ENCODE measurements around the gene BLMH. TPM values are rescaled to one million over a fixed set of nuclear protein-coding genes. Genes with fewer than 3 reads are reported as not detected.

The BLMH gene
- polyA plus RNA-seq, 1 of the 3 experiments (the other 2 are of a cell fraction), result 19.4 TPM

DNA sequence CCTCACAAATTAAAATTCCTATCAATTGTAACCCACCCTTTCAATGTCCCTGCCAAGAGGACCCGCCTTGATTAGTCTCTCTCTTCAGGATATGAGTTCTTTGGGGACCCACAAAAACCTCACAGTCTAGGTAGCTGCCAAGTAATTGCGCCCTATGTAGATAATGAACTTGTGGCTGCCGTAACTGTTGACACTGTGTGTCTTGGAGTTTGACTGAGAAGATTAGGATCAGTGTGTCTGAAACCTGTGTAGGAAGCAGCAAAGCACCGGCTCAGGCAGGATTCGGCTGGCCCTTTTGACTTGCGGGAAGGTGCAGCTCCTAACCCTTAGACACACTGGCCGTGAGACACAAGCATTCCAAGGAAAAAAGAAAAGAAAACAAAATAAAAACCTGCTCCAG, 38.4 kb downstream of the BLMH start:
- no peak overlapping the region for H3K4me2 ChIP-seq
- H3K9me3 ChIP-seq, result no peaks in the 10 kb centered on the region
- 98% methylated on average over 7 of the region's 7 CpGs for WGBS (ENCODE audit: low lambda C conversion rate)
- peaks cover 40 to 42% of the 10 kb centered on the region in 2 experiments for H3K36me3 ChIP-seq (replicated peaks in 1 of 2; ENCODE audit: control insufficient read depth in 1 of 2, insufficient read depth in 2 of 2, low read length in 1 of 2)
- no peaks in the 10 kb centered on the region for H3K79me2 ChIP-seq (ENCODE audit: insufficient read depth)
- H3K27ac ChIP-seq (ENCODE audit: low read depth in 2 of 2, low read length in 1 of 2), result no peak overlapping the region
- POLR2A ChIA-PET, result no interaction called here
- no peak for DNase-seq
- CTCF ChIA-PET, result interaction anchor here (0.7 to 1.6 kb wide), 5 partner anchors 18 to 148 kb away, joined by 3 to 6 read pairs (median 3); no protein-coding TSS in a partner anchor
- no peak for TF ChIP-seq NFIC (IDR thresholded peaks at IDR 0.05; ENCODE audit: borderline replicate concordance)
- TF ChIP-seq RFX5 (IDR thresholded peaks at IDR 0.05; ENCODE audit: low read length), result no peak
- no peak for TF ChIP-seq MAX (IDR thresholded peaks at IDR 0.05; ENCODE audit: low read depth)
- no peak for TF ChIP-seq EP300 (IDR thresholded peaks at IDR 0.05; ENCODE audit: borderline replicate concordance in 1 of 2, low read depth in 1 of 2, low read length in 1 of 2)
- no peak for TF ChIP-seq ELF1 (IDR thresholded peaks at IDR 0.05)
- no peak for TF ChIP-seq EZH2phosphoT487 (IDR thresholded peaks at IDR 0.05; ENCODE audit: borderline replicate concordance, low read depth)
- no peak for TF ChIP-seq FOXJ3 (CRISPR knock-in tag; IDR thresholded peaks at IDR 0.05)
- TF ChIP-seq FOXM1 (IDR thresholded peaks at IDR 0.05; ENCODE audit: low read depth), result no peak
- no peak for TF ChIP-seq YY1 (IDR thresholded peaks at IDR 0.05; ENCODE audit: low read depth)
- no peak for TF ChIP-seq MXI1 (IDR thresholded peaks at IDR 0.05; ENCODE audit: low read depth, low read length)
- TF ChIP-seq NRF1 (IDR thresholded peaks at IDR 0.05; ENCODE audit: low read depth, low read length), result no peak
- no peak for TF ChIP-seq IRF3 (IDR thresholded peaks at IDR 0.05; ENCODE audit: low read depth, low read length)
- TF ChIP-seq, protein P1, sequence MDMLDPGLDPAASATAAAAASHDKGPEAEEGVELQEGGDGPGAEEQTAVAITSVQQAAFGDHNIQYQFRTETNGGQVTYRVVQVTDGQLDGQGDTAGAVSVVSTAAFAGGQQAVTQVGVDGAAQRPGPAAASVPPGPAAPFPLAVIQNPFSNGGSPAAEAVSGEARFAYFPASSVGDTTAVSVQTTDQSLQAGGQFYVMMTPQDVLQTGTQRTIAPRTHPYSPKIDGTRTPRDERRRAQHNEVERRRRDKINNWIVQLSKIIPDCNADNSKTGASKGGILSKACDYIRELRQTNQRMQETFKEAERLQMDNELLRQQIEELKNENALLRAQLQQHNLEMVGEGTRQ (IDR thresholded peaks at IDR 0.05; ENCODE audit: borderline replicate concordance, low read depth, low read length), result no peak
- TF ChIP-seq POLR2AphosphoS5 (IDR thresholded peaks at IDR 0.05; ENCODE audit: low read depth, low read length), result no peak
- H3K9ac ChIP-seq, result no peak overlapping the region
- peaks cover 4% of the 10 kb centered on the region for H3F3A ChIP-seq (replicated peaks; ENCODE audit: insufficient read depth)
- H4K20me1 ChIP-seq (ENCODE audit: insufficient read depth), result no peaks in the 10 kb centered on the region
- H3K4me3 ChIP-seq (ENCODE audit: low read depth in 2 of 2, low read length in 1 of 2), result no peak overlapping the region
- peaks cover 0 to 5% of the 10 kb centered on the region in 2 experiments; a peak in 2 of 4 replicates for H3K4me1 ChIP-seq (ENCODE audit: control insufficient read depth in 1 of 2, insufficient read depth in 2 of 2, low read depth in 1 of 2, low read length in 1 of 2)
- H2AFZ ChIP-seq (ENCODE audit: low read depth), result no peak overlapping the region
- no peaks in the 10 kb centered on the region for H3K27me3 ChIP-seq (ENCODE audit: insufficient read depth)
- H3K9me2 ChIP-seq, result no peaks in the 10 kb centered on the region

GRCh38 chr17:30251931-30252330, 39.8 kb downstream of the BLMH start:
- no peak for DNase-seq
- H3K4me3 ChIP-seq (ENCODE audit: low read depth in 2 of 2, low read length in 1 of 2), result no peak overlapping the region
- ChIA-PET CTCF (no interaction called here), POLR2A (no interaction called here)
- H3K9ac ChIP-seq, result no peak overlapping the region
- H3K27ac ChIP-seq (ENCODE audit: low read depth in 2 of 2, low read length in 1 of 2), result no peak overlapping the region
- H3K36me3 ChIP-seq (replicated peaks in 1 of 2; ENCODE audit: control insufficient read depth in 1 of 2, insufficient read depth in 2 of 2, low read length in 1 of 2), result peaks cover 40 to 41% of the 10 kb centered on the region in 2 experiments
- no peak overlapping the region for H2AFZ ChIP-seq (ENCODE audit: low read depth)
- peaks cover under 1% of the 10 kb centered on the region for H3F3A ChIP-seq (replicated peaks; ENCODE audit: insufficient read depth)
- H3K79me2 ChIP-seq (ENCODE audit: insufficient read depth), result no peaks in the 10 kb centered on the region
- H3K4me1 ChIP-seq (ENCODE audit: control insufficient read depth in 1 of 2, insufficient read depth in 2 of 2, low read depth in 1 of 2, low read length in 1 of 2), result peaks cover 0 to 2% of the 10 kb centered on the region in 2 experiments; a peak in 2 of 4 replicates
- H4K20me1 ChIP-seq (ENCODE audit: insufficient read depth), result no peaks in the 10 kb centered on the region
- no peak overlapping the region for H3K4me2 ChIP-seq
- H3K27me3 ChIP-seq (ENCODE audit: insufficient read depth), result no peaks in the 10 kb centered on the region
- H3K9me3 ChIP-seq, result no peaks in the 10 kb centered on the region
- H3K9me2 ChIP-seq, result no peaks in the 10 kb centered on the region
- TF ChIP-seq MEF2A (IDR thresholded peaks at IDR 0.05; ENCODE audit: borderline replicate concordance, low read depth) (no peak), REST (IDR thresholded peaks at IDR 0.05; ENCODE audit: low read depth, low read length) (no peak), IRF3 (IDR thresholded peaks at IDR 0.05; ENCODE audit: low read depth, low read length) (no peak), RFX5 (IDR thresholded peaks at IDR 0.05; ENCODE audit: low read length) (no peak), CHD2 (IDR thresholded peaks at IDR 0.05; ENCODE audit: low read length, partially characterized antibody) (no peak), EZH2phosphoT487 (IDR thresholded peaks at IDR 0.05; ENCODE audit: borderline replicate concordance, low read depth) (no peak), YY1 (IDR thresholded peaks at IDR 0.05; ENCODE audit: low read depth) (no peak), RAD21 (IDR thresholded peaks at IDR 0.05; ENCODE audit: low read length) (no peak), POLR2AphosphoS5 (IDR thresholded peaks at IDR 0.05; ENCODE audit: low read depth, low read length) (no peak), FOXM1 (IDR thresholded peaks at IDR 0.05; ENCODE audit: low read depth) (no peak), TAF1 (IDR thresholded peaks at IDR 0.05; ENCODE audit: borderline replicate concordance, low read depth, low read length) (no peak), SIN3A (IDR thresholded peaks at IDR 0.05; ENCODE audit: borderline replicate concordance, low read depth, low read length) (no peak)
